ENCODE data around the gene SLC41A2.
"Not testable (repeated sequence)": the region's sequence is repeated elsewhere in the genome, so short reads cannot be mapped to it uniquely, and the experiment has no call there.

SLC41A2 gene

GRCh38 chr12:104964167-104964855 is 6.2 kb upstream of the SLC41A2 start:
- no peak for DNase-seq (ENCODE audit: low spot score)

GRCh38 chr12:104963757-104964156 is 5.7 kb upstream of the SLC41A2 start:
- no peak for DNase-seq (ENCODE audit: low spot score)

- no peak for DNase-seq (ENCODE audit: low spot score)
Observed at GRCh38 chr12:104960464-104960863, 2.4 kb upstream of the SLC41A2 start.

GRCh38 chr12:104959335-104959841 is 1.3 kb upstream of the SLC41A2 start:
- no peak for DNase-seq (ENCODE audit: low spot score)

- DNase-seq (ENCODE audit: low spot score): no peak
Observed at GRCh38 chr12:104958805-104959334, 780 bp upstream of the SLC41A2 start.

- DNase-seq (ENCODE audit: low spot score): no peak
Observed at GRCh38 chr12:104957719-104958000, 430 bp downstream of the SLC41A2 start.

- DNase-seq (ENCODE audit: low spot score): no peak
Observed at GRCh38 chr12:104956870-104957718, 996 bp downstream of the SLC41A2 start.

GRCh38 chr12:104955703-104956102 is 2.4 kb downstream of the SLC41A2 start:
- DNase-seq (ENCODE audit: low spot score): no peak

GRCh38 chr12:104953323-104953722 is 4.8 kb downstream of the SLC41A2 start:
- no peak for DNase-seq (ENCODE audit: low spot score)

- DNase-seq (ENCODE audit: low spot score): no peak
Observed at GRCh38 chr12:104952816-104953215, 5.3 kb downstream of the SLC41A2 start.

- DNase-seq (ENCODE audit: low spot score): no peak
Observed at GRCh38 chr12:104951759-104952509, 6.2 kb downstream of the SLC41A2 start.

- not testable (repeated sequence) for DNase-seq (ENCODE audit: low spot score)
Observed at GRCh38 chr12:104948716-104949115, 9.4 kb downstream of the SLC41A2 start.

GRCh38 chr12:104944252-104944651 is 13.8 kb downstream of the SLC41A2 start:
- no peak for DNase-seq (ENCODE audit: low spot score)

- not testable (repeated sequence) for DNase-seq (ENCODE audit: low spot score)
Observed at GRCh38 chr12:104943401-104943800, 14.7 kb downstream of the SLC41A2 start.

GRCh38 chr12:104942075-104942474 is 16.0 kb downstream of the SLC41A2 start:
- no peak for DNase-seq (ENCODE audit: low spot score)

GRCh38 chr12:104941454-104941853 is 16.6 kb downstream of the SLC41A2 start:
- DNase-seq (ENCODE audit: low spot score): no peak

GRCh38 chr12:104939089-104939488 is 19.0 kb downstream of the SLC41A2 start:
- DNase-seq (ENCODE audit: low spot score): no peak

- no peak for DNase-seq (ENCODE audit: low spot score)
Observed at GRCh38 chr12:104938371-104938770, 19.7 kb downstream of the SLC41A2 start.

- DNase-seq (ENCODE audit: low spot score): no peak
Observed at GRCh38 chr12:104935886-104936285, 22.2 kb downstream of the SLC41A2 start.

GRCh38 chr12:104933778-104934177 is 24.3 kb downstream of the SLC41A2 start:
- no peak for DNase-seq (ENCODE audit: low spot score)

- no peak for DNase-seq (ENCODE audit: low spot score)
Observed at GRCh38 chr12:104933128-104933527, 25.0 kb downstream of the SLC41A2 start.
